ENCODE data around the gene GLI3.

Gene GLI3

DNA sequence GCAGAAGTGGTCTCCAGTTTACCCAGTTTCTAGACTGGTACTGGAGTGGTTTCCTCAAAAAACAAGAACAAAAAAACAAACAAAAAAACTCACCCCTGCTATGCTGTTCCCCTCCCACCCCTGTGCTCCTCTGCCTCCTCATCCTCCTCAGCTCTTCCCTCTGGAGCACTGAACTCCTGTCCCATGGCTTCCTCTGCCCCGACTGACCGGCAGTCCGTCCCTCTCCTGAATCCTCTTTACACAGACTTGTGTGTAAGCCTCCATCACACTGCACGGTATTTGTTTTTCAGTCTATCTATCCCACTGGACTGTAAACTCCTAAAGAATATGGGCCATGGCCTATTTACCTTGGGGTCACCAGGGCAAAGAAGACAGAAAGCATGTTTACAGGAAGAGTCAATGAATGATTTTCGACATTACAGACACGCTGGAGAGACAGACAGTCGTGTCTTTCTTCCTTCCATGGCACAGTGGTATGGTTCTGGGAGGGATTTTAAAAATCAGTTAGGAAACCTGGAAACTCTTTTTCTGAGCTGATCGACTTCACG lies 265.3 kb downstream of the GLI3 start:
- no peak for DNase-seq (ENCODE audit: low read depth)

DNA sequence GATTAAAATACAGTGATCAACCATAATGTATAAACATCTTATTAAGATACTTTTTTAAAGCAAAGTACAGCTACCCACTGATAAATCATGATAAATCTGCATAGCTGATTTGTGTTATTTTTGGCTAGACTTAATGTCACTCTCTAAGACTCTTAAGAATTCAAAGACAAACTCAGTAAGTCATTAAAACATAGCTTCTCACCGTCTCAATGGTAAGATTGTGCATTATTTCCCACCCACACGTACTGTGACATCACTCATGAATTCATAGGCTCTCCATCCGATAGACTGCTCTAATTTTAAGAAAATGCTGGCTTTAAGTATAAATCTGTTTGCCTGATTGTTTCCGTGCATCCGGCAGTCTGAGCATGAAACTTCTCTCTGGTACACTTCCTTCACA lies 266.1 kb downstream of the GLI3 start:
- no peak for DNase-seq (ENCODE audit: low read depth)

DNA sequence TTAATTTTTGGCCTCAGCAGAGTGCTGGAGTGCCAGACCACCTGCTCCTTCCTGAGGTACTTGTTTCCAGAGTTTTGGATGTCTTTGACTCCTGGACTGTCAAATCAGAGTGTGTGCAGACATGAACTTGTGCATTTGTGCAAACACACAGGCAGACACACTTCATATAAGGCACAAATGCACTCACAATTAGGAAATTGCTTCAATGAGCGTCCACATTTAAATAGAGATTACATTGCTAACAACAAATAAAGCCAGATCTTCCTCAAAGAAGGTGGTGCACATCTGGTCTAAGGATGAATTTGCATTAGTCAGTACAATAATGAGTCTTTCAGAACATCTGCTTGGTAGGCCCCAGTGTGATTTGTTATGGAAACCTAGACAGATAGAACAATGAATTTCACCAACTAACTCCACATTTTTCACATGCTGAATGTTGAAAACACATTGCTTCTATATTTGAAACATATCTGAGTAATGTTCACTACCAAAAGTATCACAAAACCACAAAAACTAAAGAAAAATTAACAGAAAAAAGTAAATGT lies 267.4 kb downstream of the GLI3 start:
- no peak for DNase-seq (ENCODE audit: low read depth)

DNA sequence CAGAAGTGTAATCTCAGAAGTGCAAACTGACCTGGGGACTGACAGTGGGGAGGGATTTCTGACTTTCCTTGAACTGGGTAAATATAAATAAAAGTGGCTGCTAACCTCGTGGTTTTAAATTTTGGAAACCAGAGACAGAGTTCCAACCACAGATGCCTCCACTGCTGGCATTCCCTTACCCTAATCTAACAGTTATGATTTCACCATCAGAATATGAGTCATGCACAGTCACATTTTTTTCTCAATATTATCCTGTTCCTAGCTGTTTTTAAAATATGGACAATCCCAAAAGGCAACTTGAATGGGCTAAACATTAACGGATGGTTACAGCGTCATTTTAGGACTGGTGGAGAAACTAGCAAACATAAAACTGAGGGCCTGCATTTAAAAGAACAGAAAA lies 269.9 kb downstream of the GLI3 start:
- DNase-seq (ENCODE audit: low read depth): no peak

DNA sequence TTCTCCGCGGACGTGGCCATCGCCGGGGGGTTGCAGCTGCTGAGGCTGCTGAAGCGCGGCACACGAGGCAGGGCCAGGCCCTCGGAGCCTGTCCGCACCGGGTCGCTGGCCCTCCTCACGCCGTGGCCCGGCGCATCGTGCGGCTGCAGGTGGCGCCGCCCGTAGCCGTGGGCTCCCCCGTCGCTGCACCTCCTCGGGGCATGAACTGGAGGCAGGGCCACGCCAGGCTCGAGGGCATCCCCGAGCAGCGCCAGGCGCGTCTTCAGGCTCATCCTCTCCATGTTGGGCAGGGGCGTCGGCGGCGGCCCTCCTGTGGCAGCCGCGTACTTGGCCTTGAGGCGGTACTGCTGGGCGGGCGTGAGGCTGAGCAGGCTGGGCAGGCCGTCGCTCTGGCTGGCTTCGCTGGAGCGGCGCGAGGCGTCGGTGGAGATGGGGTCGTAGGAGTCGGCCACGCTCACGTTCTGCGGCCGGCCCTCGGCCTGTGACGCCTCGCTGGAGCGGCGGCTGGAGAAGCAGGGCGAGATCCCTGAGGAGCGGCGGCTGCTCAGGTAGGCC lies 271.0 kb downstream of the GLI3 start:
- DNase-seq (ENCODE audit: low read depth): no peak

DNA sequence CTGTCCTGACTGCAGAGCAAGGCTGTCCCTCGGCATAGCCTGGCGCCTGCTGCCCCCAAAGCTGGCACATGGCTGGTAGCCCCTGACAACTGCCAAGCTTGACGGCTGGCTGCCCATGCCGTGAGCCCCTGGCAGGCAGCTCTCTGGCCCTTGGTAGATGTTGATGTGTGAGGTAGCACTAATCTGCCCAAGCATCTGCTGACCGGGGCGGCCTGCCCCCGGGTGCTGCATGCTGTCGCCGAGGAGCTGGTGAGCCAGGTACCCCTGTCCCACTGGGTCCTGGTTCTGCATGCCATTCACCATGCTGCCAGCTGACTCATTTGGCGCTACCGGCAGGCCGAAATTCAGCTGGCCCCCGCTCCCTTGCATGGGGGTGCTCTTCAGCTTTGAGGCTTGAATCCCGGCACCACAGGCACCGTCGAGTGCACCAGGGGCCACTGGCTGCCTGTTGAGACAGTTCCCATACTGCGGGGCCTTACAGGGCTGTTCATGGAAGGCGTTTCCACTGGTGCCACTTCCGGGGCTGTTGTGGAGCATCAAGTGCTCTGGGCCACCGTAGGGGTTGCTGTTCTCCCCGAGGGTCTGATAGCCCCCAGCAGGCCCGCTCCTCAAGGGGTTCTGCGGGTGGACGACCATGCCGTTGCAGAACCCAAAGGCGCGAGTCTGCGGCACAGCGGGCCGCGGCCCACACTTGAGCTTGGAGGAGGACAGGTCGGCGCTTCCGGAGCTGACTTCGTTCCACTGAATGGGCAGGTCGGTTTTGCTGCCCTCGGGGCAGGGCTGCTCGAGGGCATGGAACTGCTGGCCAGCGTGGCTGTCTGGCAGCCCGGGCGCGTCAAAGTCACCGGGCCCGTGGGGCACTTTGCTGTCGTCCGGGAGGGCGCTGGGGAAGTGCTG lies 271.9 kb downstream of the GLI3 start:
- no peak for DNase-seq (ENCODE audit: low read depth)

DNA sequence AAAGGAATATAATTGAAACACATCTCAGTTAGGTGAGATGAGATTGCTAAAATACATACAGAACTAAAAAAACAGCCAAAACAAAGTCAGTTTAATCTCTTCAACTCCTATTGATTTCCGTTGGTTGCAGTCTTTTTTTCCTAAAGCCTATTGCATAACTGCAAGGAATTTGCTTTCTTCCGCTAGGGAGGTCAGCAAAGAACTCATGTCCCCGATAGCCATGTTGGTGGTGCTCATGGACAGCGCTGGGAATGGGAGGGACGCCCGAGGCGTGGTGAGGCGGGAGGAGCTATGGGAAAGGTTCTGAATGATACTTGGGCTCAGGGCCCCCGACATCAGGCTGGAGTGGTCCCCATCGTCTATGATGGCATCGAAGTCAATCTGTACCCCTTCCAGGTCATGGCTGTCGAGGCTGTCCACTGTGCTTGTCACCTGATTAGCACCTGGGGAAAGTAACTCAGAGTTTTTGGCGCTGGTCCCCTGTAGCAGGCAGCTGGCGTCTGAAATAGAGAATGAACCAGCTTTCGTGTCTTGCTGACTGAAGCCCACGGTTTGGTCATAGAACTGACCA lies 272.7 kb downstream of the GLI3 start:
- no peak for DNase-seq (ENCODE audit: low read depth)

DNA sequence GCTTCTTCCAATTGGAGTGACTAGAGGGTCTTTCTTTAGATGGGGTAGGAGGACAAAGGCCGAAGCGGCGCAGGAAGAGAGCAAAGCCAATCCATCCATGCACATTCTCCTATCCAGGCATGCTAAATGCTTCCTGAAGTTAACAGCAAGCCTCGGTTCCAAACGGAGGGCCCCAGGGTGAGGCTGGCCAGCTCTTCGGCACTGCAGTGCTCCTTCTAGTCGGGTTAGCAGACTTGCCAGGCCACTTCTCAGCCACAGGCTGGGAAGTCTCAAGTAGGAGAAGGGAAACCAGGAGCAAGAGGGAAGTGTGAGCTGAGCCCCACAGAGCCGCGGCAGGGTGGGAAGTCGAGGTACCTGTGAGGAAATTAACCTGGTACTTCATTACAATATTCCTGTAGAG lies 280.3 kb downstream of the GLI3 start:
- DNase-seq (ENCODE audit: low read depth): no peak

DNA sequence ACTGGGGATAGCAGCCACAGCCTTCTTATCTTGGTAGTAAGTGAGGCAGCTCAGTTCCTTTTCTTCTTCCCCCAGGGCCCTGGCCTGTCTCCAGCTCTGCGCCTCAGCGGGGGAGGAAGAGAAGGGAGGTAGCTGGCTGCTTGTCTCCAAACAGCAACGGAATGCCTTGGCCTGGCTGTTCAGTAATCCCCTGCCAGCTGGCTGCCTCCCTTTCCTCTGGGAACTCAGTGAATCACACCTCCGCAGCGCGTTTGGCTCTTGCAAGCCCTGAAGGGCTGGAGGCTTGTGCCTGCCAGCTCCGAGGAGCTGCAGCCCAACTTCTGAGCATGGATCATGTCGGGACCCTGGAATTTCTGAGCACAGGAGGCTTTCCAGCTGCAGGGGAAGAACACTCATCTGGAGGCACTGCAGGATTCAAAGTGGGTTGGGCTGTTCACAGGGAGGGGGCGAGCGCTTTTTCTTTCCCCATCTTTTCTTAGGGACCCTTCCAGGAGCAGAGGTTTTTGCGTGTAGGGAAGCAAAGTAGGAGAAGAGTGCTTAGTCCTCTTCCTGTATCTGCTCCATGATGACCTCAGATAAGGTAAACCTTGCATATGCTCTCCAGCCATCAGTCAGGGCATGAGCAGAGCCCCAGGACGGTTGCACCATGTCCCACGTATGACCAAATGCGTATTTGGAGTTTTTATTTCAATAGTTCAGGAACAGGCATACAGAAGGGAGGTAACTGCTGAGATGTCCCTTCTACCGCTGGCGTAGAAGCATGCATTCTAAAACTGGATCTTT lies 280.9 kb downstream of the GLI3 start:
- DNase-seq (ENCODE audit: low read depth): no peak

DNA sequence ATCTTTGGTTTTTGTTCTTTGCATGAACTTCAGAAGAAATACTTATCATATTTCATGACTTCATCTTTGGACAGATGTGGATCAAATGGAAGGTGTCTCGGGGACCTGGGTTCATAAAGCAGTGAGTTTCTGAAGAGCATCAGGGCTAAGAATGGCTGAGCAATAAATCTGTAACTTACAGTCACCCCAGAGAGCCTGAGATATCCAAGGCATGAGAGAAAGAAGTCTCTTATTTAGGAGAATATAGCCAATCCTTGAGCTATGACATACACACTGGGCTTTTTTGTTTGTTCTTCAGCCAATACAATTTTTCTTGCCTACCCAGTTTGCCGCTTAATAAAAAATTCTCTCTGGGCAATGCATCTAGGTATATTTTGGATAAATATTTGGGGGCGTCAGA lies 281.6 kb downstream of the GLI3 start:
- no peak for DNase-seq (ENCODE audit: low read depth)

DNA sequence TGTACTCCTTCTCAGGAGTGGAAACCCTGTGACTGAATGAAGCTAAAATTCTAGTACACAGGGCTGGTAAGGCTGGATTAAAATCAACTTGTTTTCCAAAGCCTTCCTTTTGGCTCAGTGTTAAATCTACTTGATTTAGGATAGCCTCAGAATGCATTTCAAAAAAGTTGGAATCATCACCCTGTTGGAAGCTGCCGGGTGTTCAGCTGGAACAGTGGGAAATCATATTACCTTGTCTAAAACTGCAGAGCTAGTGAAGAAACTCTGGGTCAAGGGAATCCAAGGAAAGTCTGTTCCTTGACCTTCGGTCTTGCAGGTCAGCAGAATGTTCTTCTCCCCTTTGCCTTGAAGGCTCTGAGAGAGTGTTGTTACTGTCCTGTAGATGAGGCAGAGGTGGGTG lies 282.0 kb downstream of the GLI3 start:
- no peak for DNase-seq (ENCODE audit: low read depth)

DNA sequence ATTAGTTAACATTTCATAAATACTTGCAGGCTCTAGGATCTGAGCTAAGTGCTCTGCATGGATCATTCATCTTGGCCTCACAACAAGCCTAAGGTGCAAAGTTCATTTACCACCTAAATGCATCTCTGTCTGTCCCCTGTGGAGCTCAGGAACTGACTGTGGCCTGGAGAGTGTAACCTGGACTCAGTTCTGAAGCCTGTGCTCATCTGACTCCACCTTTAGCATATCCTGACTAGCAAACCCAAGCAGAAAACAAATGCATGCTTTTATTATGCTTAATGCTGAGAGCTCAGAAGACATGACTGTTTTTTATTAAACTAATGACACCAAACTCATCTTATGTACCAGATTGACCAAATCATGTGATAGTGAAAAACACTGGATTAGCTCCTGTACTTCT lies 288.5 kb downstream of the GLI3 start:
- DNase-seq (ENCODE audit: low read depth): no peak

DNA sequence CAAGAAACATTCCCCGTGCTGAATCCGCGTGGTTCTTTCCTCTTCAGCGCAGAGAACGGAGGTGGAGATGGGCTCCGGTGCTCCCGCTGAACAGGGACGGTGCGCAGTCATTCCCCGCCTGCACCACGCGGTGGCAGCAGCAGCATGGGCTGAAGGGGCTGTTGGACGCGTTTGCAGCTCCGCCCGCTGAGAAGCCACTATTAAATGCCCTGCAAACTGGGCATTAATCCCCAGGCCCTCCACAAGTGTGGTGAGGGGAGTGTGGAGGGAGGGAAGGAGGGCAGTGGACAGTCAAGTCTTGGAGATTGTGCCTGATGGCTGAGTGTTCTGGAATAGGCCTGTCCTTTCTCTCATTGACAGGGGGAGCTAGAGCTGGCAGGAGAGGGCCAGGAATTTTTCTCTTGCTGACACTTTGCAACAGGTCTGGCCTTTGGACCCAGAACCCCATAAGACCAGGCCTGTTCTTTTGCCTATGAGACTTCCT lies 293.9 kb downstream of the GLI3 start:
- peak; percentile 44 for DNase-seq (ENCODE audit: low read depth)

DNA sequence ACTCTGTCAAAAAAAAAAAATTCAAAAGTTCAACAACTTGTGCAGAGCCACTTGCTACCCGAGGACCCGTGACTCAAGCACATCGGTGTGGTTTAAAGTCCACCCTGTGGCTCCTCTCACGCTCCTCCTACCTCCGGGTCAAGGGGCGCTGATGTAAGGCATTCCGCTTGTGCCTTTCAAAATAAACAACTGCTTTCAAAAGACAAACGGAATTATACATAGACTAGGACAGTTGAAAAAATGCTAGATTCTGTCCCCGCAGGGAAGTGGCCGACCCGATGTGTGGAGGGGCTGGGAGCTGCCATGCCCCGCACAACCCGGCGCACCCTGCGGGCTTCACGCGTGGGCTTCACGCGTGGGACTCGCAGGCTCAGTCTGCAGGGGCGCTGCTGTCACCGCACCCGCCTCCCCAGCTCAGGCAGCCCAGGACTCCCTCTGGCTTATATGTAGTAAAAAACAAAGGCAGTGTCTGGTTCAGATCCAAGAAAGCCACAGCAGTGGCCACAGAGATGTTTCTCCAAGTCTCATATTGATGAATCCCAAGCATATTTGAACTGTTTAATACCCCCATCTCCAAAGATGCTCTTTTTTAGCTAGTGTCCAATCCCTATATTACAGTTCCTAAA lies 294.4 kb downstream of the GLI3 start:
- DNase-seq (ENCODE audit: low read depth): no peak

DNA sequence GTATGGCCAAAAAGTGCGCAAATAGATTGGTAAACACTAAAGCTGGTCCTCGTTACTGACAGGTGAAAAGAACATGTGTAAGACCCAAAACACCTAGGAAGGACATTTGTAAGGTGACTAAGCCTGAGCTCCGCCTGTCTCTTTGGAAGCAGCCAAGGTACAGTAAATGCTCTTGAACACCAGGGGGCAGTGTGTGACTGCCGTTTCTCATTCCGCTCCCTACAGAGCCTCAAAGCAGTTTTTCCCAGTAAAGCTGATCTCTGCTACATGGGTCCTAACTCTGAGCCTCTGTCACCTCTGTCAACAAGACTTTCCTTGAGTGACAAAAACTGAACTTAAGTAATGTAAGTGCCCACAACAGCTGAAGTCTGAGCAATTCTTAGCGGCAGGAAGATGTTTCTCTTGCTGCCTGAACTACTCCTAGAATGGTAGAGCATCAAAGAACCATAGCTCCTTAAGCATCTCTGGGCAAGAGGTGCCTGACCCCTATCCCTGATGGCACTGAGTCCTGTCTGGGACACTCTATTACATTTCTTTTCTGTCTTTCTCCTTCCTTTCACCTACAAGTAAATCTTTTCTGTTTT lies 296.2 kb downstream of the GLI3 start:
- peak; percentile 28 for DNase-seq (ENCODE audit: low read depth)

DNA sequence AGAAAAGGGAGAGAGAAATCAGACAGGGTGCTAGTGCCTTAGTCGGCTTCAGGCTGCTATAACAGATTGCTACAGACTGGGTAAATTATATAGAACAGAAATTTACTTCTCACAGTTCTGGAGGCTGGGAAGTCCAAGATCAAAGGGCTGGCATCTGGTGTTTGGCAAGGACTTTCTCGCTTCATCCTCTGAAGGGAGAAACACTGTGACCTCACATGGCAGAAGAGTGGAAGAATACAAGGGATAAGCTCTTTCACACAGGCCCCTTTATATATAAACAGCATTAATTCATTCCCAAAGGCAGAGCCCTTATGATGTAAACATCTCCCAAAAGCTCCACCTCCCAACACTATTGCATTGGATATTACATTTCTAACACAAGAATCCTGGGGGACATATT lies 298.6 kb downstream of the GLI3 start:
- DNase-seq (ENCODE audit: low read depth): no peak

DNA sequence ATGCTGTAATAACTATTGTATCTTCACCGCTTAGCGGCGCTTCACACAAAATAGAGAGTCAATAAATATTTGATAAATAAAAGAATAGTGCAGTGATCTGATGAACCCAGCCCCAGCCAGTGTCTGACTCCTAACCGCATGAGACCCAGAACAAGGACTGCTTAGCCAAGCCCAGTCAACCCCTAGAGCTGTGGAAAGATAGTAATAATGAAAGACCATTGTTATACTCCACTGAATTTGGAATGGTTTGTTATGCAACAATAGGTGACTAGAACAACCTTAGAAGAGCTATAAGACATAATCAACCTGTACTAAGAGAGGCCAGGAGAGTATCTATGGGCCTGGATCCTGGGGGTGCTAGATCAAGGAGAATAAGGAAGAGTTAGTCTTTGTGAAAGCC lies 303.6 kb downstream of the GLI3 start:
- no peak for DNase-seq (ENCODE audit: low read depth)

DNA sequence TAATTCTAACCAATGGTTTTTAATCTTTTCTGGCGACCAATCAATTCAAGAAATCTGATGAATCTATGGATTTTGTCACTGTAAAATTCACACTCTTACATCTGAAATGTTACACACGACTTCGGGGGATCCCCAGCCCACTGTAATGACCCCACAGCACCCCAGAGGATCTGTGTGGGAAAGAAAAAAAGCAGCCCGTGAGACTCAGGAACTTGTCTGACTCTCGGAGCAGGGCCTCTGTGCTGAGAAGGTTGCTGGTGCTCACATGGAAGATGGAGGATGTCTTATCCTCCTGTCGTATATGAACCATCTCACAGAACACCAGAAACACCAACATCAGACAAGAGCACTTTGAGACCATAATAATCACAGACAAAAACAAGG lies 305.8 kb downstream of the GLI3 start:
- DNase-seq (ENCODE audit: low read depth): no peak

DNA sequence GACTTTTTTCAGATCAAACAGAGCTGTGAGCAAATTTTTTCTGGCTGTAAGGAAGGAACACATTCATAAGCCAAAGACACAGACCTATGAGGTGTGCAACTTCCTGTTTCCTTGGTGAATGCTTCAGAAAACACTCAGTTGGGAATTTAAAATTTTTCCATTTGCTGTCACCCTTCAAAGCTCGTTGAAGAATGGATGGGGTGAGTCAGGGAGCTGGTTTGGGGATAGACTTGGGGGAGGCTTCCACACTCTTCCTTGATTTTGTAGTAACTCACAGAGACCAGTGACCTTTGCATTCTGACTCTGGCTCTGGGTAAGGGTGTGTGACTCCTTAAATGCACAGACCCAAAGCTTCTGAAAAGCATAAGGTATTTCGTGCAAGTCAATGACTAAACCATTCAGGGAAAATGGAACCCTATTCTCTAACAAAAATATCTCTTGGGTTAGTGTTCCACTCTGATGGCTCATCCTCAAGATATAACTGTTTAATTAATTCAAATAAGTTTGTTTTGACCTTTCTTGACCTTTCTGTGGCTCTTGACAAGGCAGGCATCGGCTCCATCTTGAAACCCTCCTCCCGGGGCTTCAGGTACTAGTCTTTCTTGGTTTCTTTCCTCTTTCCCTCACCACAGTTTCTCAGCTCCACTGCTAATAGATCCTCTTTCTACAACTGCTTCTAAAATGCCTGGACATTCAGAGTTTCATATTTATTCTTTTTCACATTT lies 306.3 kb downstream of the GLI3 start:
- no peak for DNase-seq (ENCODE audit: low read depth)

DNA sequence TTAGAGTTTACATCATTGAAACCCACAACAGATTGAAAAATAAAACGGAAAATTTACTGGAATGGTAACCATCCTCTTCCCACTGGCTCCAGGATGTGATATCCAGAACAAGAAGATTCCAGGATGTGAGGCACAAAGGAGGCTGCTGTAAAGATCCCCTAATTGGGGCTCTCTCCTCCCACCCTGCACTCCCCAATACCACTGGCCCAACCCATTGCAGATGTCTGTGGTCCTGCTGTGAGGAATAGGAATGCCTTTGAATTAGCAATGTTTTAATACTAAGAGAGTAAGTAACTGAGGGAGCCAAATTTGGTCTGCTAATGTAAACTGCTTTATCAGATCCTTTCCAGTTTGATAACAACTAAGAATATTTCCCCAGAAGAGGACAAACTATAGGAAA lies 308.2 kb downstream of the GLI3 start:
- no peak for DNase-seq (ENCODE audit: low read depth)

DNA sequence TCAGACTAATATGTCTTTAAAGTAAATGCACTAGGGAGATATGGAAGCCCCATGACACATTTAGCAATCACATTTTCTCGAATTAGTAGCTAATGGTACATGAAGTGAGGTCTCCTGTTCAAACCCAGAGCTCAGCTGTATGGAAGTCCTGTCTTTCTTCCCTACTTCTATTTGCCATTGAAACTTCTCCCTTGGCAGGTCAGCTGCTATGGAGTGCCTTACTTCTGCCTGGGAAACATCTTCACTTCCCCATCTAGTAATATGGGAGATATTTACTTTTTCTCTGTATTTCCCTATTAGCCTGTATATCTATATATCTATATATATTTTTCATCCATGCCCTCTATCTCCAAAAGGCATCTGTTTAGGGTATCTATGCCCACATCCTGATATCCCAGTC lies 308.8 kb downstream of the GLI3 start:
- DNase-seq (ENCODE audit: low read depth): no peak
